GM10248 (cell line): Measurements from ENCODE around the gene RNF214.

Experiments used
- CTCF ChIA-PET: fragments of 300-600 bp; sonication (Branson Sonifier 250); formaldehyde crosslinking; extraction: SDS; loops from one replicate; lab custom pipeline; 2021; ENCODE audit warnings: antibody characterized with exemption; lab: Yijun Ruan, JAX
- POLR2A ChIA-PET: fragments of 350-650 bp; sonication (Branson Sonifier 250); formaldehyde crosslinking; extraction: SDS; loops from one replicate; lab custom pipeline; 2020; ENCODE audit warnings: antibody characterized with exemption; lab: Yijun Ruan, JAX
- DNase-seq: peaks from one replicate; pipeline ENCODE4 v3.0.0; 2012; ENCODE audit errors: extremely low spot score
- CTCF ChIP-seq: IDR thresholded peaks from 2 replicates; pipeline ENCODE4 v1.5.1; 2012; ENCODE audit warnings: mild to moderate bottlenecking, low read depth; ENCODE audit errors: extremely low read depth, missing control alignments, control extremely low read depth

RNF214 gene

DNA sequence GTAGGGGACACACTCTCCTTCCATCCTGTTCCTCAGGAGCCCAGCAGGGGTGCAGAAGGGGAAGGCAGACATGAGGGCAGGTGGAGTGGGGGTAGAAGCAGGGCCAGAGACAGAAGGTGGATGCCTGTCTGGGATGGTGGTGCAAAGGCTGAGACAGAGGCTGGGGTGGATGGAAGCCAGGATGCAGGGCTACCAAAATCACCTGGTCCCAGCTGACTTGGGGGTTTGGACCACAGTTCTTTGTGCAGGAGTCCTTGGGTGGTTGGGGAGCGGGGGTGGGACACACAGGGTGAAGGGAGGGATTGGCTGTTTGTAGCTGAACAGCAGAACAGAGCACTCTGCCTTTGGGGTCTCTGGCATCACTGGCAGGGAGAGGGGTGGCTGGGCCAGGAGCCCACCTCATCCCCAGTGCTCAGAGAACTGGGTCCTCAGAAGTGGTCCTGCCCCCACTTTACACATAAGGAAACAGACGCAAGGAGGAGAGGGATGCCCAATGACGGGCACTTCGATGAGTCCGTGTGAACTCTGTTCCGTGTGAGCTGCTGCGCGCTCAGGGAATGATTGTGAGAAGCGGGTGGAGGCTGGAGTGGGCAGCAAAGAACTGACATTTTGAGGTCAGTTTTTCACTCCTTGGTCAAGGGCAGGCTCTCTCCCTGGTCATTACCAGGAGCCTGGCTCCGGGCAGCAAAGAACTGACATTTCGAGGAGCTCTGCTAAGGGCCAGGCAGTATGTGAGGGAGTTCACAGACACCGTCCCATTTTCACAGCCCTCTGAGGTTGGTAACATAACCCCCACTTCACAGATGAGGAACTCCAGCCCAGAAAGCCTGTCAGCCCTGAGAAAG, 31.4 kb upstream of the RNF214 start:
- no peak for DNase-seq
- ChIA-PET POLR2A (no interaction called here), CTCF (interaction anchor here (0.9 to 1.9 kb wide), 3 partner anchors 19 to 27 kb away, joined by 3 to 6 read pairs (median 4); no protein-coding TSS in a partner anchor)
- TF ChIP-seq CTCF: no peak

DNA sequence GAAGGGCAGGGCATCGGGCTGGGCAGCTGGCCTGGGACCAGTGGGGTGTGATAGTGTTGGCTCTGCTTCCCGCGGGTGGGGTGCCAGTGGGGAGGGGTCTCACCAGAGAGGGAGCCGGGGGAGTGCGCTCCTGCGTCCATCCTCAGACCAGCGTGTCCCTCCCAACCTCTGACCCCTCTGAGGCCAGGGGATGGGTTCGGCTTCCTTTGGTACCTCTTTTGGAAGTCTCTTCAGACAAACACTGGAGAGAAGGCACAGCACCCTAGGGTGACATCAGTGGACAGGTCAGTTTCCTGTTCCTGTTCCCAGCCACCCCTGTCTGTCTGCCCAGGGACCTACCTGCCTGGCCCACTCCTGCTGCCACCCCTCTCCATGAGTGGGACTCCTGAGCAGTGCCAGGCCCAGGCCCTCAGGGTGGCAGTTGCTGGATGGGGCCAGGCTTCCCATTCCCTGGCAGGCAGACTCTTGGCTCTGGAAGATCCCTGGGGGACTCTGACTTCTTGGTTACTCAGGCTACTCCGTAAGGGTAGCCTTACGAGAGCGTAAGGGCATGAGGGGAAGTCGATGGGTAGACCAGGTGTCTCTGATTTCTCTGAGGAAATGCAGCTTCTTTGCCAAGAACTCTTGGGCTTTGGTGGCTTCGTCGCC, 30.7 kb upstream of the RNF214 start:
- TF ChIP-seq CTCF: no peak
- no peak for DNase-seq
- CTCF ChIA-PET: interaction anchor here (0.7 to 1.9 kb wide), 5 partner anchors 20 to 26 kb away, joined by 3 to 6 read pairs (median 4); no protein-coding TSS in a partner anchor
- POLR2A ChIA-PET: no interaction called here

DNA sequence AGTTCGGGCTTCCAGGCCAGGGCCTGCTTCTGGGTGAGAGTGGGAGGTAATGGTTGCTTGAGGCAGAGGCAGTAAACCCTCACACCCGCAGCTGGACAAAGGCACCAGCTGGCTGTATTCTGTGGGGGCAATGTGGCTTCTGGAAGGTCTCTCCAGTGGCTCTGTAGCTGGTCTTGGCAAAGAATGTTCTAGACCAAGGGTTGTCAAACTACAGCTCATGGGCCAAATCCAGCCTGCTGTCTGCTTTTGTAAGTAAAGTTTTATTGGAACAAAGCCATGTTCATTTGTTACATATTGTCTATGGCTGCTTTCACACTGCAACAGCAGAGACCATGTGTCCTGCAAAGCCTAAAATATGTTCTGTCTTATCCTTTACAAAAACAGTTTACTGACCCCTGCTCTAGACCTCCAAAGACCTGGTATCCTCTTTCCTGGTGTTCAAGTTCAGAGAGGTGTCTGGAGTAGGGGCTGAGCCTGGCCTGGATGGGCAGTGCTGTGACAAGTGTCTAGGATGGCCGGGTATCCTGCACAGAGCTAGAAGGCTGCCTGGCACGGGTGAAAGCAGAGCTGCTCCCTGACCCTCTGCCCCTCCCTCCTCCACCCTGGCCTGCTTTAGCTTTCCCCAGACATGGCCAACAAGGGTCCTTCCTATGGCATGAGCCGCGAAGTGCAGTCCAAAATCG, 29.9 kb upstream of the RNF214 start:
- CTCF ChIA-PET: interaction anchor here (0.6 to 1.9 kb wide), 6 partner anchors 14 to 26 kb away, joined by 3 to 6 read pairs (median 4); no protein-coding TSS in a partner anchor
- no peak for DNase-seq
- no peak for TF ChIP-seq CTCF
- POLR2A ChIA-PET: interaction anchor here (0.5 kb wide), 1 partner anchor 17 kb away, joined by 4 read pairs; no protein-coding TSS in a partner anchor

GRCh38 chr11:117203069-117203407, 29.4 kb upstream of the RNF214 start:
- POLR2A ChIA-PET: interaction anchor here (0.5 kb wide), 1 partner anchor 17 kb away, joined by 4 read pairs; no protein-coding TSS in a partner anchor

GRCh38 chr11:117204283-117205080, 28.0 kb upstream of the RNF214 start:
- TF ChIP-seq CTCF: no peak
- ChIA-PET POLR2A (no interaction called here), CTCF (interaction anchor here (1.1 to 1.4 kb wide), 2 partner anchors 9 to 24 kb away, joined by 3 to 4 read pairs; no protein-coding TSS in a partner anchor)
- DNase-seq: no peak

More at GRCh38 chr11:117203069-117203407, 29.4 kb upstream of the RNF214 start:
- TF ChIP-seq CTCF: no peak
- no peak for DNase-seq
- CTCF ChIA-PET: interaction anchor here (0.6 to 1.9 kb wide), 5 partner anchors 13 to 25 kb away, joined by 3 to 6 read pairs (median 4); no protein-coding TSS in a partner anchor
